HL-60 (cell line): ENCODE results near the gene ACVR1C.

Experiments
- CTCF ChIP-seq: IDR thresholded peaks from one replicate; pipeline ENCODE4 v1.5.1; 2011; ENCODE audit warnings: low read length, control low read depth, inconsistent platforms; ENCODE audit not compliant: insufficient read depth
- GABPA ChIP-seq: IDR thresholded peaks from 2 replicates; pipeline ENCODE4 v1.6.1; 2012; ENCODE audit warnings: low read depth
- POLR2AphosphoS5 ChIP-seq: IDR thresholded peaks from 2 replicates; pipeline ENCODE4 v1.6.1; 2012; ENCODE audit warnings: low read depth
- REST ChIP-seq: IDR thresholded peaks from 2 replicates; pipeline ENCODE4 v1.6.1; 2012; ENCODE audit warnings: low read depth; ENCODE audit not compliant: insufficient replicate concordance

GRCh38 chr2:157677941-157678340, 49.3 kb upstream of the ACVR1C start:
- TF ChIP-seq CTCF (no peak), POLR2AphosphoS5 (no peak), REST (no peak), GABPA (no peak)
